NCI-H1694 (cell line): ENCODE data around the gene ITPKA.

Experiments used
- DNase-seq: peaks from one replicate; lab custom pipeline; 2025; lab: John Stamatoyannopoulos, UW

ITPKA gene

GRCh38 chr15:41511331-41511898 is 17.7 kb downstream of the ITPKA start:
- no peak for DNase-seq

- no peak for DNase-seq
Observed at GRCh38 chr15:41511899-41512369, 18.3 kb downstream of the ITPKA start.

GRCh38 chr15:41512512-41512939 is 18.9 kb downstream of the ITPKA start:
- DNase-seq: no peak

GRCh38 chr15:41512940-41513505 is 19.3 kb downstream of the ITPKA start:
- no peak for DNase-seq

- no peak for DNase-seq
Observed at GRCh38 chr15:41513506-41514227, 20.0 kb downstream of the ITPKA start, which contains the start of gene LTK. Gene LTK (minus strand): TSS chr15:41513827. CDS start chr15:41513709, 118 bp downstream.

GRCh38 chr15:41517895-41518449 is 24.3 kb downstream of the ITPKA start:
- no peak for DNase-seq

- DNase-seq: no peak
Observed at GRCh38 chr15:41520636-41521035, 27.0 kb downstream of the ITPKA start.

- no peak for DNase-seq
Observed at GRCh38 chr15:41521614-41522013, 27.9 kb downstream of the ITPKA start.

GRCh38 chr15:41523097-41523496 is 29.4 kb downstream of the ITPKA start:
- DNase-seq: no peak

- DNase-seq: no peak
Observed at GRCh38 chr15:41530363-41530956, 36.8 kb downstream of the ITPKA start.

- no peak for DNase-seq
Observed at GRCh38 chr15:41535544-41535943, 41.9 kb downstream of the ITPKA start.

- no peak for DNase-seq
Observed at GRCh38 chr15:41536866-41537265, 43.2 kb downstream of the ITPKA start.

- DNase-seq: no peak
Observed at GRCh38 chr15:41543521-41543870, 49.8 kb downstream of the ITPKA start.

- DNase-seq: no peak
Observed at GRCh38 chr15:41544650-41545015, 51.0 kb downstream of the ITPKA start.

GRCh38 chr15:41545218-41545617 is 51.5 kb downstream of the ITPKA start:
- DNase-seq: no peak

GRCh38 chr15:41546851-41547786 is 53.4 kb downstream of the ITPKA start:
- DNase-seq: no peak

GRCh38 chr15:41550066-41550775 is 56.5 kb downstream of the ITPKA start:
- DNase-seq: no peak
